ENCODE data around the gene MRPS25.

The MRPS25 gene

DNA sequence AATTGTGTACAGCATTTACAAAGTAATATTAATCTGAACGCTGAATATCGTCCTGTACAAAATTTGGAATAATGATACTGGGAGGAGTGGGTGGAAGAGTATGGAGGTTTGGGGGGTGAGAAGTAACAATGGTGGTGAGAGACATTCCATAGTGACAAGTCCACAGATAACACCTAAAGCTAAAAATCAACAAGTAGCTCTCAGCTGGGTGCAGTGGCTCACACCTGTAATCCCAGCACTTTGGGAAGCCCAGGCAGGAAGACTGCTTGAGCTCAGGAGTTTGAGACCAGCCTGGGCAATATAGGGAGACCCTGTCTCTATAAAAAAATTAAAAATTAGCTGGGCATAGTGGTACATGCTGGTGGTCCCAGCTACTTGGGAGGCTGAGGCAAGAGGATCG is 5.1 kb downstream of the MRPS25 start:
- H3K9me3 ChIP-seq: no peaks in the 10 kb centered on the region
- no peak overlapping the region for H3K27ac ChIP-seq
- TF ChIP-seq, protein P1, sequence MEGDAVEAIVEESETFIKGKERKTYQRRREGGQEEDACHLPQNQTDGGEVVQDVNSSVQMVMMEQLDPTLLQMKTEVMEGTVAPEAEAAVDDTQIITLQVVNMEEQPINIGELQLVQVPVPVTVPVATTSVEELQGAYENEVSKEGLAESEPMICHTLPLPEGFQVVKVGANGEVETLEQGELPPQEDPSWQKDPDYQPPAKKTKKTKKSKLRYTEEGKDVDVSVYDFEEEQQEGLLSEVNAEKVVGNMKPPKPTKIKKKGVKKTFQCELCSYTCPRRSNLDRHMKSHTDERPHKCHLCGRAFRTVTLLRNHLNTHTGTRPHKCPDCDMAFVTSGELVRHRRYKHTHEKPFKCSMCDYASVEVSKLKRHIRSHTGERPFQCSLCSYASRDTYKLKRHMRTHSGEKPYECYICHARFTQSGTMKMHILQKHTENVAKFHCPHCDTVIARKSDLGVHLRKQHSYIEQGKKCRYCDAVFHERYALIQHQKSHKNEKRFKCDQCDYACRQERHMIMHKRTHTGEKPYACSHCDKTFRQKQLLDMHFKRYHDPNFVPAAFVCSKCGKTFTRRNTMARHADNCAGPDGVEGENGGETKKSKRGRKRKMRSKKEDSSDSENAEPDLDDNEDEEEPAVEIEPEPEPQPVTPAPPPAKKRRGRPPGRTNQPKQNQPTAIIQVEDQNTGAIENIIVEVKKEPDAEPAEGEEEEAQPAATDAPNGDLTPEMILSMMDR (IDR thresholded peaks at IDR 0.05): no peak
- no peaks in the 10 kb centered on the region for H3K27me3 ChIP-seq
- peaks cover 7% of the 10 kb centered on the region for H3K36me3 ChIP-seq
- H3K4me3 ChIP-seq (ENCODE audit: low read depth in 1 of 2, low read length in 1 of 2): no peak overlapping the region
- peaks cover 11 to 13% of the 10 kb centered on the region in 2 experiments for H3K4me1 ChIP-seq (ENCODE audit: control insufficient read depth in 1 of 2, insufficient read depth in 1 of 2, low read depth in 1 of 2, low read length in 1 of 2)

DNA sequence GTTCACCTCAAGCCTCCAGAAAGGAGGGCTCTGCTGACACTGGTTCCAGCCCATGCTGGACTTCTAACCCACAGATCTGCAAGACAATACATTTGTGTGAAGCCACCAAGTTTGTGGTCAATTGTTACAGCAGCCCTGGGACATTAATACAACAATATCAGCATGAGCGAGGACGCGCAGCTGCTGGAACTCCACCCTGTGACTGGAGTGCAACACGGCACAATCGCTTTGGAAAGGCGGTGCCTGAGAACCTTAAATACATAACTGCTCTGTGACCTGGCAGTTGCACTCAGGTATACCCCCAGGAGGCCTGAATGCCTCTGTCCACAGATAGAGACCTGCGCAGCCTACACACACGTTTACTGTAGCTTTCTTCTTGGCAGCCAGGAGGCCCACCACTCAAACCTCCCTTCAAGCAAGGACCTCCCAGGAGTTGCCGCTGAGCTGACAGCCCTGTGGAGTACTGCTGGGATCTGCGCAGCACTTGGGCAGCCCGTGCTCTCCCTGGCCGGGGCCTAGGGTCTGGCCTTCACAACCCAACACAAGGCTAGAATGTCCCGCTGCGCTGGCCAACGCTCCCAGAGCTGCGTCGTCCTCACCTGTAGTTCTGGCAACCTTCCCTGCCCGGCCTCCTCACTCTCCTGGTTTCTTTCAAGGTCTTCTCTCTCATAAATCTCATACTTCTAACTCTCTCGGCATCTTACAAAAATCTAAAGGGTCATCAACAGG is 8.3 kb downstream of the MRPS25 start:
- Histone ChIP-seq H3K36me3 (peaks cover 23% of the 10 kb centered on the region), H3K9me3 (no peaks in the 10 kb centered on the region), H3K4me3 (ENCODE audit: low read depth in 1 of 2, low read length in 1 of 2) (no peak overlapping the region), H3K4me1 (ENCODE audit: control insufficient read depth in 1 of 2, insufficient read depth in 1 of 2, low read depth in 1 of 2, low read length in 1 of 2) (no peaks in the 10 kb centered on the region), H3K27ac (no peak overlapping the region), H3K27me3 (no peaks in the 10 kb centered on the region)
- TF ChIP-seq, protein P1 (IDR thresholded peaks at IDR 0.05): no peak

DNA sequence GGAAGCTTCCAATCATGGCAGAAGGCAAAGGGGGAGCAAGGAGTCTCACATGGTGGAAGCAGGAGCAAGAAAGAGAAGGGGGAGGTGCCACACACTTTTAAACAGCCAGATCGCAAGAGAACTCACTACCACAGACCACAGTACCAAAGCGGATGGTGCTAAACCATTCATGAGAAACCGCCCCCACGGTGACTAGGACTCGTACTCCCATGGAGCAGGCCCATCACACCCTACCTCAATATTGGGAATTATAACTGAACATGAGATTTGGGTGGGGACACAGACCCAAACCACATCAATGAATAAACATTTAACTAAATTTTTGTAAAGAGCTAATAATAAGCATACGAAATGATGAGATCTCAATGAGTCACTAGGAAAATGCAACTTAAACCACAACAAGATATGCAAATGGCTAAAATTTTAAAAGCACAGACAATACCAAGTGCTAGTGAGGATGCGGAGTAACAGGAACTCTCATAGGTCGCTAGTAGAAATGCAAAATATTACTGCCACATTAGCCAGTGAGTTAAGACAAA is 10.0 kb downstream of the MRPS25 start:
- Histone ChIP-seq H3K4me3 (ENCODE audit: low read depth in 1 of 2, low read length in 1 of 2) (no peak overlapping the region), H3K36me3 (peaks cover 40% of the 10 kb centered on the region)
- TF ChIP-seq, protein P1 (IDR thresholded peaks at IDR 0.05): no peak

DNA sequence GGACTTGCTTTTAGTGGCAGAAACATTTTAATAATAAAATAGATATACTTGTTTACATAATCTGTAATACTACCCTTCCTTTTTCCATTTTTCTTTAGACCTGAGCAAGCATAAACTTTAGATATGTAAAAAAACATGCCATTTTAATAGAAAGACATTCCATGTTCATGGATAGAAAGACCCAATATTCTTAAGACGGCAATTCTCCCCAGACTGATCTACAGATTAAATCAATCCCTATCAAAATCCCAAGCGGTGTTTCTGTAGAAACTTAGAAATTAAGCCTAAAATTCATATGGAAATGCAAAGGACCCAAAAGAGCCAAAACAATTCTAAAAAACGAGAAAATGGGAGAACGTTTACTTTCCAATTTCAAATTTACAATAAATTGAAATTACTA is 11.6 kb downstream of the MRPS25 start:
- H3K36me3 ChIP-seq: peaks cover 55% of the 10 kb centered on the region
- TF ChIP-seq, protein P1 (IDR thresholded peaks at IDR 0.05): no peak
- no peaks in the 10 kb centered on the region for H3K9me3 ChIP-seq
- no peaks in the 10 kb centered on the region for H3K27me3 ChIP-seq
- no peak overlapping the region for H3K27ac ChIP-seq
- H3K4me1 ChIP-seq (ENCODE audit: control insufficient read depth in 1 of 2, insufficient read depth in 1 of 2, low read depth in 1 of 2, low read length in 1 of 2): no peaks in the 10 kb centered on the region
- H3K4me3 ChIP-seq (ENCODE audit: low read depth in 1 of 2, low read length in 1 of 2): no peak overlapping the region

More for the DNA sequence above, 10.0 kb downstream of the MRPS25 start:
- no peaks in the 10 kb centered on the region for H3K4me1 ChIP-seq (ENCODE audit: control insufficient read depth in 1 of 2, insufficient read depth in 1 of 2, low read depth in 1 of 2, low read length in 1 of 2)
- no peaks in the 10 kb centered on the region for H3K27me3 ChIP-seq
- no peak overlapping the region for H3K27ac ChIP-seq
- no peaks in the 10 kb centered on the region for H3K9me3 ChIP-seq

DNA sequence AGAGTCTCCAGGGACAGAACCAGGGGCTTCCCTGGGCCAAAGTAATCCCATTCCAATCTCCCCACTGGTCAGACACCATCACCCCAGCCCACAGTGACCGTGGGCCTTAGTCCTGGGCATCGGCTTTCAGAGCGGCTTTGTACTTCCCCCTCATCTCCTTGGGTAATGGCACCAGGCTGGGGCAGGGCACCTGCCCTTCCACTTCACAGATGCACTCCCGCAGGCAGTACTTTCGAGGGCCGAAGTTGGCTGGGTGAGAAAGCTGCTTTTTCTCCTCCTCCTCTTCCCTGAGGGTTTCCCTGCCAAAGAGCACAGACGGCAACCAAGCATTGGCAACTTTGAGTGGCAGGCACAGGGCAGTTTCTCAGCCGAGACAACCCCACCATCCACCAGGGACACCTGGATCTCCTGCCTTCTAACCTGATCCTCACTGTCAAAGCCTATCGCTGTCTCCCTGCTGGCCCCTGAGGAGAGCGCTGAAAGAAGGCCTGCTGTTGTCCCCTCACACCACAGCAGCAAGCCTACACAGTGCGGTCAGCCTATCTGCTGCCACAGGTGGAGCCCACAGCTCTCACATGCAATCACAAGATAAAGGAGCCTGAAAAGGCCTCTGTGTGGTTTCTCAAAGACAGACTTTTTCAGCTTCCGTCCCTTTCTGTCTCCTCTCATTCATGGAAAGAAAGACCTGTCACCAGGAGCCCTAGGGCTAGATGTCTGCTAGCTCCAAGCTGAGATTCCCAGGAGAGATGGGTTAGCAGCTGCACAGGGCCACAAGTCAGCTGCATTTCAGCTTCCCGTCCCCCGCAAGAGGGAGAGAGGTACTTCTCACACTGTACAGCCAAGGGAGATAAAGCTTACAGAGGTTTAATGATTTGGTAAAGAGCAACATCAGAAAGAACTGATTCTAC is 12.5 kb downstream of the MRPS25 start:
- TF ChIP-seq, protein P1 (IDR thresholded peaks at IDR 0.05): no peak
- H3K4me3 ChIP-seq (ENCODE audit: low read depth in 1 of 2, low read length in 1 of 2): no peak overlapping the region
- no peak overlapping the region for H3K27ac ChIP-seq
- no peaks in the 10 kb centered on the region for H3K27me3 ChIP-seq
- peaks cover 63% of the 10 kb centered on the region for H3K36me3 ChIP-seq
- no peaks in the 10 kb centered on the region for H3K4me1 ChIP-seq (ENCODE audit: control insufficient read depth in 1 of 2, insufficient read depth in 1 of 2, low read depth in 1 of 2, low read length in 1 of 2)
- H3K9me3 ChIP-seq: no peaks in the 10 kb centered on the region

Measured in neutrophil (primary cell).